GM23338 (cell line): Measurements from ENCODE around the gene FHL2. TPM values are rescaled to one million over a fixed set of nuclear protein-coding genes. Genes with fewer than 3 reads are reported as not detected.

ENCODE experiments used
- ATAC-seq: fragments of 200-7000 bp; cut with Tn5 transposase; 3 replicates; pipeline ENCODE4 v1.9.1; 2020
- DNase-seq: peaks from one replicate; pipeline ENCODE4 v3.0.0-alpha.2; 2015; ENCODE audit warnings: low spot score
- H2AFZ ChIP-seq: fragments of 200-600 bp; sonication (generic); 2 replicates; pipeline ENCODE4 v1.8.0; 2016; ENCODE audit warnings: antibody characterized with exemption, mild to moderate bottlenecking, moderate library complexity
- H3F3A ChIP-seq: fragments of 200-600 bp; sonication (generic); replicated peaks from 2 replicates; pipeline ENCODE4 v1.8.0; 2017; ENCODE audit warnings: antibody characterized with exemption, mixed run types, low read depth
- H3K27ac ChIP-seq: fragments of 200-600 bp; sonication (generic); 2 replicates; pipeline ENCODE4 v1.6.1; 2016; ENCODE audit warnings: low read depth
- H3K27me3 ChIP-seq: fragments of 200-600 bp; sonication (generic); 2 replicates; pipeline ENCODE4 v1.8.0; 2016; ENCODE audit warnings: mild to moderate bottlenecking, mixed run types, moderate library complexity; ENCODE audit not compliant: insufficient read depth
- H3K36me3 ChIP-seq: fragments of 200-600 bp; sonication (generic); 2 replicates; pipeline ENCODE4 v1.8.0; 2016; ENCODE audit warnings: mild to moderate bottlenecking; ENCODE audit not compliant: insufficient read depth
- H3K4me1 ChIP-seq: fragments of 200-600 bp; sonication (generic); 2 replicates; pipeline ENCODE4 v1.8.0; 2016; ENCODE audit warnings: mild to moderate bottlenecking, moderate library complexity; ENCODE audit not compliant: insufficient read depth
- H3K4me2 ChIP-seq: fragments of 200-600 bp; sonication (generic); 2 replicates; pipeline ENCODE4 v1.7.1; 2017; ENCODE audit warnings: mixed run types
- H3K4me3 ChIP-seq: fragments of 200-600 bp; sonication (generic); 2 replicates; pipeline ENCODE4 v1.6.1; 2016; ENCODE audit warnings: mixed run types
- H3K79me2 ChIP-seq: fragments of 200-600 bp; sonication (generic); replicated peaks from 2 replicates; pipeline ENCODE4 v1.8.0; 2017; ENCODE audit warnings: mild to moderate bottlenecking; ENCODE audit not compliant: insufficient read depth
- H3K9me2 ChIP-seq: fragments of 200-600 bp; sonication (generic); 2 replicates; pipeline ENCODE4 v1.8.0; 2017; ENCODE audit not compliant: insufficient read depth
- H4K20me1 ChIP-seq: fragments of 200-600 bp; sonication (generic); replicated peaks from 2 replicates; pipeline ENCODE4 v1.8.0; 2017; ENCODE audit warnings: mild to moderate bottlenecking; ENCODE audit not compliant: insufficient read depth
- H3K27ac Mint-ChIP-seq: 2 replicates; pipeline ENCODE4 v1.8.0; 2020; ENCODE audit warnings: inconsistent platforms, mild to moderate bottlenecking, moderate library complexity, mixed read lengths
- H3K27me3 Mint-ChIP-seq: 3 replicates; pipeline ENCODE4 v1.8.0; 2022; ENCODE audit warnings: low read depth, mild to moderate bottlenecking, moderate library complexity, mixed read lengths, inconsistent platforms; ENCODE audit not compliant: insufficient read depth, poor library complexity
- H3K36me3 Mint-ChIP-seq: 3 replicates; pipeline ENCODE4 v1.8.0; 2021; ENCODE audit warnings: low read depth, mild to moderate bottlenecking, inconsistent platforms, moderate library complexity, mixed read lengths
- H3K4me1 Mint-ChIP-seq: 3 replicates; pipeline ENCODE4 v1.8.0; 2020; ENCODE audit warnings: mild to moderate bottlenecking, inconsistent platforms, mixed read lengths
- H3K4me3 Mint-ChIP-seq: 3 replicates; pipeline ENCODE4 v1.8.0; 2021; ENCODE audit warnings: moderate library complexity, mild to moderate bottlenecking, inconsistent platforms, mixed read lengths
- H3K9me3 Mint-ChIP-seq: 3 replicates; pipeline ENCODE4 v1.8.0; 2020; ENCODE audit warnings: moderate library complexity, mild to moderate bottlenecking, inconsistent platforms, mixed read lengths
- CTCF ChIP-seq, 2 experiments: fragments of 200-600 bp in 1 of 2; sonication (generic) in 1 of 2; conservative IDR thresholded peaks; 2 replicates each; pipeline versions ENCODE4 v1.5.1 to v1.6.1; 2016 to 2017; ENCODE audit warnings: antibody characterized with exemption in 2 of 2, low read depth in 2 of 2, mild to moderate bottlenecking in 2 of 2, moderate library complexity in 1 of 2
- EZH2phosphoT487 ChIP-seq: fragments of 200-600 bp; sonication (generic); IDR thresholded peaks from one replicate; pipeline ENCODE4 v1.8.1; 2018; ENCODE audit warnings: antibody characterized with exemption; ENCODE audit not compliant: unreplicated experiment
- NANOG ChIP-seq: IDR thresholded peaks from 2 replicates; pipeline ENCODE4 v1.6.1; 2016; ENCODE audit warnings: antibody characterized with exemption, borderline replicate concordance
- REST ChIP-seq: IDR thresholded peaks from one replicate; pipeline ENCODE4 v1.6.1; 2018; ENCODE audit warnings: antibody characterized with exemption; ENCODE audit not compliant: unreplicated experiment
- polyA plus RNA-seq: library from polyadenylated mRNA; unstranded; fragments of >200 nt; fragmentation: Nextera tagmentation; extraction: Ambion mirVana; gene quantifications from 2 replicates; pipeline ENCODE4 v1.2.1, GENCODE V29; 2016
- total RNA-seq: library from RNA; depleted of rRNA; stranded (reverse); fragments of >200 nt; shearing (Covaris generic); gene quantifications from 2 replicates; pipeline ENCODE4 v1.2.3, GENCODE V29; 2014; rRNA removed

The FHL2 gene
- total and polyA plus RNA-seq, 2 experiments from 2014 or later, result 29.0 to 30.9 TPM

- Mint-ChIP-seq H3K27me3 (no peaks in the 10 kb centered on the region), H3K9me3 (no peaks in the 10 kb centered on the region), H3K27ac (no peak overlapping the region), H3K4me1 (no peaks in the 10 kb centered on the region), H3K36me3 (no peaks in the 10 kb centered on the region), H3K4me3 (no peak overlapping the region)
- no peaks in the 10 kb centered on the region for H3K36me3 ChIP-seq
- H4K20me1 ChIP-seq, result peaks cover 13% of the 10 kb centered on the region; the same call in 1 of the 2 replicates
- no peak for ATAC-seq
- H3K27ac ChIP-seq, result no peak overlapping the region
- H3K9me2 ChIP-seq, result no peaks in the 10 kb centered on the region
- H3K4me1 ChIP-seq, result no peaks in the 10 kb centered on the region
- H2AFZ ChIP-seq, result no peak overlapping the region
- TF ChIP-seq EZH2phosphoT487 (no peak), CTCF (conservative IDR thresholded peaks at IDR 0.05; ENCODE audit: low read depth in 2 of 2) (no peak)
- H3K27me3 ChIP-seq, result no peaks in the 10 kb centered on the region
- no peaks in the 10 kb centered on the region for H3F3A ChIP-seq
- peaks cover 88% of the 10 kb centered on the region for H3K79me2 ChIP-seq
- H3K4me2 ChIP-seq, result no peak overlapping the region
- H3K4me3 ChIP-seq, result no peak overlapping the region
- DNase-seq, result no peak
These were observed 83.5 kb downstream of the FHL2 start for GRCh38 chr2:105315314-105315713.

- no peak for ATAC-seq
- no peak overlapping the region for H3K4me2 ChIP-seq
- Mint-ChIP-seq H3K27me3 (peaks cover 2% of the 10 kb centered on the region), H3K9me3 (no peaks in the 10 kb centered on the region), H3K36me3 (no peaks in the 10 kb centered on the region; the same call in 2 of the 3 replicates), H3K4me3 (no peak overlapping the region), H3K4me1 (peaks cover 4% of the 10 kb centered on the region), H3K27ac (no peak overlapping the region)
- H3F3A ChIP-seq, result no peaks in the 10 kb centered on the region
- H3K4me3 ChIP-seq, result no peak overlapping the region
- no peak for TF ChIP-seq NANOG
- no peak for TF ChIP-seq REST
- 0 out of 2 replicates have a peak, but pooled peaks cover 3% of the 10 kb centered on the region for H3K4me1 ChIP-seq
- no peaks in the 10 kb centered on the region for H3K27me3 ChIP-seq
- H2AFZ ChIP-seq, result no peak overlapping the region
- H3K9me2 ChIP-seq, result no peaks in the 10 kb centered on the region
- no peak overlapping the region for H3K27ac ChIP-seq
- H3K36me3 ChIP-seq, result no peaks in the 10 kb centered on the region
- no peak for DNase-seq
- peaks cover 86% of the 10 kb centered on the region for H3K79me2 ChIP-seq
- H4K20me1 ChIP-seq, result peaks cover 6% of the 10 kb centered on the region; the same call in 1 of the 2 replicates
These were observed 85.0 kb downstream of the FHL2 start for GRCh38 chr2:105313877-105314276.

Other genes starting within 250 kb of the FHL2 start
- gene GPR45, start 157.3 kb downstream of the FHL2 start, total RNA-seq, result 0.21 and 0.23 TPM in 2 replicates
- gene GPR45, start 157.3 kb downstream of the FHL2 start, polyA plus RNA-seq, result 0.26 TPM in 1 of 2 replicates, not detected in the other
- 21.2 and 23.5 TPM in 2 replicates for gene TGFBRAP1, start 69.3 kb downstream of the FHL2 start, total RNA-seq
- gene TGFBRAP1, start 69.3 kb downstream of the FHL2 start, polyA plus RNA-seq, result 6.3 and 8.2 TPM in 2 replicates
- gene C2orf49, start 61.5 kb downstream of the FHL2 start, total RNA-seq, result 19.6 and 26.0 TPM in 2 replicates
- gene C2orf49, start 61.5 kb downstream of the FHL2 start, polyA plus RNA-seq, result 33.8 and 34.7 TPM in 2 replicates